H9 (cell line): ENCODE results near the gene GPR87. TPM values are rescaled to one million over a fixed set of nuclear protein-coding genes. Genes with fewer than 3 reads are reported as not detected.

Experiments used
- DNase-seq: peaks from one replicate; pipeline ENCODE4 v3.0.0-alpha.2; 2017
- H2AFZ ChIP-seq: one replicate; pipeline ENCODE4 v1.6.1; 2013; ENCODE audit warnings: mild to moderate bottlenecking, low read length, control low read depth, moderate library complexity
- H2AK5ac ChIP-seq: 2 replicates; pipeline ENCODE4 v1.6.1; 2013; ENCODE audit warnings: low read length, control low read depth, mixed read lengths; ENCODE audit not compliant: insufficient read length
- H2BK120ac ChIP-seq: one replicate; pipeline ENCODE4 v1.6.1; 2013; ENCODE audit warnings: low read depth, mild to moderate bottlenecking, low read length, control low read depth, inconsistent platforms; ENCODE audit not compliant: poor library complexity, severe bottlenecking
- H2BK12ac ChIP-seq: 2 replicates; pipeline ENCODE4 v1.6.1; 2013; ENCODE audit warnings: low read length, control low read depth, mixed read lengths, low read depth; ENCODE audit not compliant: insufficient read length
- H2BK15ac ChIP-seq: 2 replicates; pipeline ENCODE4 v1.6.1; 2013; ENCODE audit warnings: low read depth, low read length, control low read depth
- H2BK20ac ChIP-seq: one replicate; pipeline ENCODE4 v1.6.1; 2013; ENCODE audit warnings: low read depth, mild to moderate bottlenecking, low read length, control low read depth, inconsistent platforms; ENCODE audit not compliant: poor library complexity, severe bottlenecking
- H2BK5ac ChIP-seq: 2 replicates; pipeline ENCODE4 v1.6.1; 2013; ENCODE audit warnings: low read length, control low read depth, mixed read lengths; ENCODE audit not compliant: insufficient read length
- H3K14ac ChIP-seq: 2 replicates; pipeline ENCODE4 v1.6.1; 2013; ENCODE audit warnings: low read length, control low read depth; ENCODE audit not compliant: insufficient read depth
- H3K18ac ChIP-seq: 2 replicates; pipeline ENCODE4 v1.6.1; 2013; ENCODE audit warnings: low read depth, mild to moderate bottlenecking, mixed read lengths, low read length, control low read depth; ENCODE audit not compliant: insufficient read length
- H3K23ac ChIP-seq: 2 replicates; pipeline ENCODE4 v1.6.1; 2013; ENCODE audit warnings: low read length, control low read depth, mixed read lengths, low read depth; ENCODE audit not compliant: insufficient read length
- H3K23me2 ChIP-seq: 2 replicates; pipeline ENCODE4 v1.6.1; 2013; ENCODE audit warnings: low read depth, mild to moderate bottlenecking, mixed read lengths, low read length, control low read depth; ENCODE audit not compliant: insufficient read length, poor library complexity, severe bottlenecking
- H3K27ac ChIP-seq: 2 replicates; pipeline ENCODE4 v1.5.1; 2013; ENCODE audit warnings: low read length, control low read depth, mixed read lengths, low read depth; ENCODE audit not compliant: insufficient read length
- H3K27me3 ChIP-seq: 2 replicates; pipeline ENCODE4 v1.6.1; 2013; ENCODE audit warnings: low read length, control low read depth, inconsistent platforms; ENCODE audit not compliant: insufficient read depth
- H3K4ac ChIP-seq: 2 replicates; pipeline ENCODE4 v1.6.1; 2013; ENCODE audit warnings: low read depth, mild to moderate bottlenecking, control low read depth, inconsistent platforms, low read length, moderate library complexity
- H3K4me1 ChIP-seq: 2 replicates; pipeline ENCODE4 v1.6.1; 2013; ENCODE audit warnings: low read length, control low read depth, inconsistent platforms; ENCODE audit not compliant: insufficient read depth
- H3K4me2 ChIP-seq: 2 replicates; pipeline ENCODE4 v1.6.1; 2013; ENCODE audit warnings: low read length, control low read depth, mixed read lengths; ENCODE audit not compliant: insufficient read length, insufficient read depth
- H3K56ac ChIP-seq: 2 replicates; pipeline ENCODE4 v1.6.1; 2013; ENCODE audit warnings: low read depth, mild to moderate bottlenecking, mixed read lengths, low read length, control low read depth; ENCODE audit not compliant: insufficient read length
- H3K79me1 ChIP-seq: 2 replicates; pipeline ENCODE4 v1.6.1; 2013; ENCODE audit warnings: low read depth, mild to moderate bottlenecking, moderate library complexity, low read length, control low read depth, inconsistent platforms; ENCODE audit not compliant: insufficient read depth, poor library complexity, severe bottlenecking
- H3K79me2 ChIP-seq: 2 replicates; pipeline ENCODE4 v1.6.1; 2013; ENCODE audit warnings: low read length, control low read depth, inconsistent platforms; ENCODE audit not compliant: insufficient read depth
- H3K9ac ChIP-seq: 2 replicates; pipeline ENCODE4 v1.6.1; 2013; ENCODE audit warnings: low read length, control low read depth, mixed read lengths; ENCODE audit not compliant: insufficient read length; ENCODE audit errors: extremely low read depth
- H3K9me3 ChIP-seq: one replicate; pipeline ENCODE4 v1.6.1; 2013; ENCODE audit warnings: low read depth, low read length, inconsistent platforms; ENCODE audit not compliant: control insufficient read depth
- H3T11ph ChIP-seq: one replicate; pipeline ENCODE4 v1.6.1; 2013; ENCODE audit warnings: mild to moderate bottlenecking, low read length, control low read depth, inconsistent platforms
- H4K20me1 ChIP-seq: one replicate; pipeline ENCODE4 v1.6.1; 2013; ENCODE audit not compliant: control insufficient read depth, insufficient read length, insufficient read depth
- H4K5ac ChIP-seq: 2 replicates; pipeline ENCODE4 v1.6.1; 2013; ENCODE audit warnings: low read depth, mild to moderate bottlenecking, mixed read lengths, low read length, control low read depth; ENCODE audit not compliant: insufficient read length
- H4K8ac ChIP-seq: replicated peaks from 2 replicates; pipeline ENCODE4 v1.6.1; 2013; ENCODE audit warnings: low read length, control low read depth, mixed read lengths, low read depth; ENCODE audit not compliant: insufficient read length
- H4K91ac ChIP-seq: 2 replicates; pipeline ENCODE4 v1.6.1; 2013; ENCODE audit warnings: low read depth, mild to moderate bottlenecking, moderate library complexity, mixed read lengths, low read length, control low read depth; ENCODE audit not compliant: insufficient read length
- H3K27ac Mint-ChIP-seq, 3 experiments: 2 replicates in 2 of 3; 3 replicates in 1 of 3; pipeline ENCODE4 v1.8.0; 2020 to 2021; ENCODE audit warnings: mixed read lengths in 3 of 3, mild to moderate bottlenecking in 1 of 3, moderate library complexity in 1 of 3
- H3K27me3 Mint-ChIP-seq: 2 replicates; pipeline ENCODE4 v1.8.0; 2021; ENCODE audit warnings: low read depth, mild to moderate bottlenecking, moderate library complexity, mixed read lengths
- H3K36me3 Mint-ChIP-seq, 3 experiments: 2 replicates in 2 of 3; 3 replicates in 1 of 3; pipeline ENCODE4 v1.8.0; 2020 to 2021; ENCODE audit warnings: low read depth in 3 of 3, mixed read lengths in 3 of 3; ENCODE audit not compliant: insufficient read depth in 1 of 3
- H3K4me1 Mint-ChIP-seq, 2 experiments: 2 replicates each; pipeline ENCODE4 v1.8.0; 2020; ENCODE audit warnings: mixed read lengths in 2 of 2
- H3K4me3 Mint-ChIP-seq, 2 experiments: 2 replicates in 1 of 2; 3 replicates in 1 of 2; pipeline ENCODE4 v1.8.0; 2020 to 2021; ENCODE audit warnings: mild to moderate bottlenecking in 2 of 2, mixed read lengths in 2 of 2, moderate library complexity in 1 of 2
- H3K9me3 Mint-ChIP-seq, 2 experiments: 2 replicates in 1 of 2; 3 replicates in 1 of 2; pipeline ENCODE4 v1.8.0; 2020; ENCODE audit warnings: mild to moderate bottlenecking in 2 of 2, mixed read lengths in 2 of 2, moderate library complexity in 1 of 2
- WGBS: extraction: QIAGEN DNeasy Blood & Tissue Kit; methylation state at CpG from one replicate; pipeline ENCODE4 v1.1.7; 2013; ENCODE audit warnings: missing lambda C conversion rate, low lambda C conversion rate, mixed read lengths; ENCODE audit not compliant: insufficient read length; ENCODE audit errors: extremely low coverage; 5-methylcytosine and 5-hydroxymethylcytosine counted together
- total RNA-seq: library from RNA; stranded (reverse); gene quantifications from 2 replicates; pipeline ENCODE4 v1.2.1, GENCODE V29; 2021
- TF ChIP-seq, protein P1 (sequence below): fragments of 200-600 bp; sonication (generic); conservative IDR thresholded peaks from 3 replicates; pipeline ENCODE4 v1.8.0; 2021; ENCODE audit warnings: antibody characterized with exemption, mild to moderate bottlenecking

GPR87 gene
- total RNA-seq, 1 experiment from 2014 or later, result 0.33 TPM

DNA sequence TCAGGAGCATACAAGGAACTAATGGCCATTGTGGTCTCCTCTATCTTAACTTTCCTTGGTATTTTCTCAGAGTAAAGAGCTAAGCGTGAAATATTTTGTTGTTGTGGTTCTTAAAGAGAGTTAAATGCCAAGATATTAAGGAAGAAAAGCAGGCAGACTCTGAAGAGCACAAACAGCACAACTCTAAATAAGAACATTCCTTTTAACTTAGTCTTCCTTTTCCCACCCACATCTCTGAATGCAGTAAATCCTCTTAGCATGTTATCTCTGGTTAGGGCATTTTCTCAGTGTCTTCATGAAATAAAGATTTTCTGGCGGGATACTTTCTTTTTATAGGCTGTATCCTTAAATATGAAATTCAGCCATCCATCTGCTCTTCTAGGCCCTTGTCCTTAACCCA is 1.5 kb downstream of the GPR87 start:
- H3K27me3 ChIP-seq, result no peaks in the 10 kb centered on the region
- DNase-seq, result no peak
- H3T11ph ChIP-seq, result no peak overlapping the region
- no peaks in the 10 kb centered on the region for H3K27me3 Mint-ChIP-seq
- peaks cover 42 to 43% of the 10 kb centered on the region in 2 experiments for H3K4me1 Mint-ChIP-seq
- no peak overlapping the region for H3K14ac ChIP-seq
- H3K9me3 Mint-ChIP-seq, result no peaks in the 10 kb centered on the region
- no peaks in the 10 kb centered on the region for H3K23me2 ChIP-seq
- TF ChIP-seq, protein P1, sequence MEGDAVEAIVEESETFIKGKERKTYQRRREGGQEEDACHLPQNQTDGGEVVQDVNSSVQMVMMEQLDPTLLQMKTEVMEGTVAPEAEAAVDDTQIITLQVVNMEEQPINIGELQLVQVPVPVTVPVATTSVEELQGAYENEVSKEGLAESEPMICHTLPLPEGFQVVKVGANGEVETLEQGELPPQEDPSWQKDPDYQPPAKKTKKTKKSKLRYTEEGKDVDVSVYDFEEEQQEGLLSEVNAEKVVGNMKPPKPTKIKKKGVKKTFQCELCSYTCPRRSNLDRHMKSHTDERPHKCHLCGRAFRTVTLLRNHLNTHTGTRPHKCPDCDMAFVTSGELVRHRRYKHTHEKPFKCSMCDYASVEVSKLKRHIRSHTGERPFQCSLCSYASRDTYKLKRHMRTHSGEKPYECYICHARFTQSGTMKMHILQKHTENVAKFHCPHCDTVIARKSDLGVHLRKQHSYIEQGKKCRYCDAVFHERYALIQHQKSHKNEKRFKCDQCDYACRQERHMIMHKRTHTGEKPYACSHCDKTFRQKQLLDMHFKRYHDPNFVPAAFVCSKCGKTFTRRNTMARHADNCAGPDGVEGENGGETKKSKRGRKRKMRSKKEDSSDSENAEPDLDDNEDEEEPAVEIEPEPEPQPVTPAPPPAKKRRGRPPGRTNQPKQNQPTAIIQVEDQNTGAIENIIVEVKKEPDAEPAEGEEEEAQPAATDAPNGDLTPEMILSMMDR, result no peak
- H2BK5ac ChIP-seq, result no peak overlapping the region
- H3K23ac ChIP-seq, result no peak overlapping the region
- no peak overlapping the region for H2BK15ac ChIP-seq
- H3K27ac Mint-ChIP-seq, result peak overlapping the region; percentile 22 to 48 (median 32); a peak in 5 of 7 replicates
- no peaks in the 10 kb centered on the region for H3K9me3 ChIP-seq
- no peak overlapping the region for H2AFZ ChIP-seq
- H4K20me1 ChIP-seq, result no peaks in the 10 kb centered on the region
- H3K4me1 ChIP-seq, result no peaks in the 10 kb centered on the region; the same call in 1 of the 2 replicates
- no peak overlapping the region for H3K4me2 ChIP-seq
- H2AK5ac ChIP-seq, result no peak overlapping the region
- H3K4ac ChIP-seq, result no peak overlapping the region
- no peak overlapping the region for H2BK12ac ChIP-seq
- H2BK20ac ChIP-seq, result no peak overlapping the region
- no peaks in the 10 kb centered on the region for H3K36me3 Mint-ChIP-seq
- H3K79me2 ChIP-seq, result no peaks in the 10 kb centered on the region
- H3K18ac ChIP-seq, result no peak overlapping the region
- no peak overlapping the region for H3K27ac ChIP-seq
- no peak overlapping the region for H4K8ac ChIP-seq
- no peaks in the 10 kb centered on the region for H3K79me1 ChIP-seq
- no CpG with 5 or more reads among the region's 2 CpGs for WGBS
- no peak overlapping the region for H3K4me3 Mint-ChIP-seq
- no peak overlapping the region for H3K9ac ChIP-seq
- H4K91ac ChIP-seq, result no peak overlapping the region
- no peak overlapping the region for H3K56ac ChIP-seq
- H4K5ac ChIP-seq, result no peak overlapping the region
- H2BK120ac ChIP-seq, result no peak overlapping the region
